Measurements from ENCODE around the gene PGK2.

Gene PGK2

DNA sequence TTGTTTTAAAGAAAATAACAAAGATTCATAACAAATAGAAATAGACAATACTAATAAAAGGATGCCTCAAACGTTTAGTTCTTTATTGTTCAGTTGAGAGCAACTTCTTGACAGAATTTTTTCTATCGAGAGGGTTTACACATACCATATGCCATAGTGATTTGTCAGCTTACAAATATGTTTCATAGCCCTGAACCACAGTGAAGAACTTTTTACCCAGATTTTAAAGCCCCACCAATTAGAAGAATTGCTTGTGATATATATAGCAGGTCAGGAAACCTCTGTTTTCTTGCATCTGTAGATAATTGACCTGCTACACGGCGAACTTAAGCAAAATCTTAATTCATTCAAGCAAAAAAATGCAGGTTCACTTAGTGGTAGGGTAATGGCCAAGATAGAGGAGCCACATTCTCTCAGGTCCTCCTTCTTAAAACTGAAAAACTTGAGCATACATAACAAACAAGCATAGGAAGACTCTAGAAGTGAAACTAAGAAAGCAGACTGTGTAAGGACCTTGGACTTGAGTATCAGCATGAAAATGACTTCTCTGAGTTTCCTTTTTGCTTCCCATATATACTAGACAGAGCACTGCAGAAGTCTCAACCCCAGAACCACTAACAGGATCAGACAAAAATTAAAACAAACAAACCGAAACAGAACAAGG lies 39.8 kb upstream of the PGK2 start:
- TF ChIP-seq, protein P1, sequence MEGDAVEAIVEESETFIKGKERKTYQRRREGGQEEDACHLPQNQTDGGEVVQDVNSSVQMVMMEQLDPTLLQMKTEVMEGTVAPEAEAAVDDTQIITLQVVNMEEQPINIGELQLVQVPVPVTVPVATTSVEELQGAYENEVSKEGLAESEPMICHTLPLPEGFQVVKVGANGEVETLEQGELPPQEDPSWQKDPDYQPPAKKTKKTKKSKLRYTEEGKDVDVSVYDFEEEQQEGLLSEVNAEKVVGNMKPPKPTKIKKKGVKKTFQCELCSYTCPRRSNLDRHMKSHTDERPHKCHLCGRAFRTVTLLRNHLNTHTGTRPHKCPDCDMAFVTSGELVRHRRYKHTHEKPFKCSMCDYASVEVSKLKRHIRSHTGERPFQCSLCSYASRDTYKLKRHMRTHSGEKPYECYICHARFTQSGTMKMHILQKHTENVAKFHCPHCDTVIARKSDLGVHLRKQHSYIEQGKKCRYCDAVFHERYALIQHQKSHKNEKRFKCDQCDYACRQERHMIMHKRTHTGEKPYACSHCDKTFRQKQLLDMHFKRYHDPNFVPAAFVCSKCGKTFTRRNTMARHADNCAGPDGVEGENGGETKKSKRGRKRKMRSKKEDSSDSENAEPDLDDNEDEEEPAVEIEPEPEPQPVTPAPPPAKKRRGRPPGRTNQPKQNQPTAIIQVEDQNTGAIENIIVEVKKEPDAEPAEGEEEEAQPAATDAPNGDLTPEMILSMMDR (IDR thresholded peaks at IDR 0.05; ENCODE audit: insufficient read depth, low read length) = no peak
- TF ChIP-seq POLR2AphosphoS5 (IDR thresholded peaks at IDR 0.05; ENCODE audit: low read depth) (no peak), GABPA (IDR thresholded peaks at IDR 0.05; ENCODE audit: low read depth) (no peak), SPI1 (IDR thresholded peaks at IDR 0.05; ENCODE audit: borderline replicate concordance, low read depth) (no peak)
- TF ChIP-seq, protein P2, sequence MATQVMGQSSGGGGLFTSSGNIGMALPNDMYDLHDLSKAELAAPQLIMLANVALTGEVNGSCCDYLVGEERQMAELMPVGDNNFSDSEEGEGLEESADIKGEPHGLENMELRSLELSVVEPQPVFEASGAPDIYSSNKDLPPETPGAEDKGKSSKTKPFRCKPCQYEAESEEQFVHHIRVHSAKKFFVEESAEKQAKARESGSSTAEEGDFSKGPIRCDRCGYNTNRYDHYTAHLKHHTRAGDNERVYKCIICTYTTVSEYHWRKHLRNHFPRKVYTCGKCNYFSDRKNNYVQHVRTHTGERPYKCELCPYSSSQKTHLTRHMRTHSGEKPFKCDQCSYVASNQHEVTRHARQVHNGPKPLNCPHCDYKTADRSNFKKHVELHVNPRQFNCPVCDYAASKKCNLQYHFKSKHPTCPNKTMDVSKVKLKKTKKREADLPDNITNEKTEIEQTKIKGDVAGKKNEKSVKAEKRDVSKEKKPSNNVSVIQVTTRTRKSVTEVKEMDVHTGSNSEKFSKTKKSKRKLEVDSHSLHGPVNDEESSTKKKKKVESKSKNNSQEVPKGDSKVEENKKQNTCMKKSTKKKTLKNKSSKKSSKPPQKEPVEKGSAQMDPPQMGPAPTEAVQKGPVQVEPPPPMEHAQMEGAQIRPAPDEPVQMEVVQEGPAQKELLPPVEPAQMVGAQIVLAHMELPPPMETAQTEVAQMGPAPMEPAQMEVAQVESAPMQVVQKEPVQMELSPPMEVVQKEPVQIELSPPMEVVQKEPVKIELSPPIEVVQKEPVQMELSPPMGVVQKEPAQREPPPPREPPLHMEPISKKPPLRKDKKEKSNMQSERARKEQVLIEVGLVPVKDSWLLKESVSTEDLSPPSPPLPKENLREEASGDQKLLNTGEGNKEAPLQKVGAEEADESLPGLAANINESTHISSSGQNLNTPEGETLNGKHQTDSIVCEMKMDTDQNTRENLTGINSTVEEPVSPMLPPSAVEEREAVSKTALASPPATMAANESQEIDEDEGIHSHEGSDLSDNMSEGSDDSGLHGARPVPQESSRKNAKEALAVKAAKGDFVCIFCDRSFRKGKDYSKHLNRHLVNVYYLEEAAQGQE (IDR thresholded peaks at IDR 0.05; ENCODE audit: insufficient replicate concordance, low read depth) = no peak
- H3K27ac ChIP-seq (replicated peaks) = no peak overlapping the region
- DNase-seq (ENCODE audit: low read depth in 1 of 2, low spot score in 1 of 2) = no peak
- no peak overlapping the region for H3K4me3 ChIP-seq (replicated peaks; ENCODE audit: insufficient read depth, low read length)
- no peaks in the 10 kb centered on the region for H3K27me3 ChIP-seq (ENCODE audit: insufficient read depth, poor library complexity, severe bottlenecking)

DNA sequence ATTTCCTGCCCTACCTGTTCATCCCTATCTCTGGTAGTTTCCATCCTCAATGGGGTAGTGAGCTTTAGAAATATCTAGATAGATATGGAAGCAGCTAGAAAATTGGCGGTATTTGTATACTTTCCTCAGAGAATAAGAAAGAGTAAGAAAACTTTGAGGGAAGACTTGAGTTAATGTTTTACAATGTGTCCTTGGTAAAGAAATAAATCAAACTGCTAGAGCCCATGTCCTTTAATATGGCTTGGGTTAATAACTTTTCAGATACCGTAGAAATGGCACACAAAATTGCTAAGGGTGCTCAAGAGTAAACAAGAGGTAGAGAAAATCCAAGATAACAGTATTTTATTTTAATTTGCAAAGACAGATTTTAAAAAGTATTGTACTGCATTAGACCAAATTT lies 28.1 kb upstream of the PGK2 start:
- H3K4me3 ChIP-seq (replicated peaks; ENCODE audit: insufficient read depth, low read length) = no peak overlapping the region
- TF ChIP-seq, protein P2 (IDR thresholded peaks at IDR 0.05; ENCODE audit: insufficient replicate concordance, low read depth) = no peak
- TF ChIP-seq, protein P1 (IDR thresholded peaks at IDR 0.05; ENCODE audit: insufficient read depth, low read length) = no peak
- no peak for TF ChIP-seq POLR2AphosphoS5 (IDR thresholded peaks at IDR 0.05; ENCODE audit: low read depth)
- no peak for TF ChIP-seq SPI1 (IDR thresholded peaks at IDR 0.05; ENCODE audit: borderline replicate concordance, low read depth)
- TF ChIP-seq GABPA (IDR thresholded peaks at IDR 0.05; ENCODE audit: low read depth) = no peak
- DNase-seq (ENCODE audit: low read depth in 1 of 2, low spot score in 1 of 2) = no peak
- no peaks in the 10 kb centered on the region for H3K27me3 ChIP-seq (ENCODE audit: insufficient read depth, poor library complexity, severe bottlenecking)
- no peak overlapping the region for H3K27ac ChIP-seq (replicated peaks)

DNA sequence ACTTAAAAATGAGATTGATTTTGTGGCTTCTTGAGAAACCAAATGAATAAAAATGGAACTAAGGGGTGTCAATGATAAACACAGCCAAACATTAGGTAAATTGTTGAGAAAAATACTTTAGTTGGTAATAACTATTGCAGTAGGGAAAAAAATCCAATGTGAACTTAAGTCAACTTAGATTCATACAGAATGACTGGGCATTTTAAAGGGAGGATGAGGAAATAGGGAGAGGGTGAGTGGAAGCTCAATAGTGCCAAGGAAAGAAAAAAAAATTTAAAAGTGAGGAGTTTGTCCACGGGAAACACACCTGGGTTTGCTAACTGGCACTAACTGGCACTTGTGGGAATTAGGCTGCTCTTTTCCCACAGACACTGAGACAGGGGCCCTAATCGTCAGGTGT lies 26.2 kb upstream of the PGK2 start:
- no peaks in the 10 kb centered on the region for H3K27me3 ChIP-seq (ENCODE audit: insufficient read depth, poor library complexity, severe bottlenecking)
- TF ChIP-seq SPI1 (IDR thresholded peaks at IDR 0.05; ENCODE audit: borderline replicate concordance, low read depth) = no peak
- TF ChIP-seq, protein P1 (IDR thresholded peaks at IDR 0.05; ENCODE audit: insufficient read depth, low read length) = no peak
- TF ChIP-seq GABPA (IDR thresholded peaks at IDR 0.05; ENCODE audit: low read depth) = no peak
- TF ChIP-seq POLR2AphosphoS5 (IDR thresholded peaks at IDR 0.05; ENCODE audit: low read depth) = no peak
- TF ChIP-seq, protein P2 (IDR thresholded peaks at IDR 0.05; ENCODE audit: insufficient replicate concordance, low read depth) = no peak
- no peak overlapping the region for H3K27ac ChIP-seq (replicated peaks)

More for the DNA sequence above, 26.2 kb upstream of the PGK2 start:
- no peak overlapping the region for H3K4me3 ChIP-seq (replicated peaks; ENCODE audit: insufficient read depth, low read length)
- no peak for DNase-seq (ENCODE audit: low read depth in 1 of 2, low spot score in 1 of 2)
